ENCODE data around the gene GNG2. TPM values are rescaled to one million over a fixed set of nuclear protein-coding genes. Genes with fewer than 3 reads are reported as not detected.

GNG2 gene
- total and polyA plus RNA-seq, 2 experiments from 2014 or later = 5.0 to 13.7 TPM

DNA sequence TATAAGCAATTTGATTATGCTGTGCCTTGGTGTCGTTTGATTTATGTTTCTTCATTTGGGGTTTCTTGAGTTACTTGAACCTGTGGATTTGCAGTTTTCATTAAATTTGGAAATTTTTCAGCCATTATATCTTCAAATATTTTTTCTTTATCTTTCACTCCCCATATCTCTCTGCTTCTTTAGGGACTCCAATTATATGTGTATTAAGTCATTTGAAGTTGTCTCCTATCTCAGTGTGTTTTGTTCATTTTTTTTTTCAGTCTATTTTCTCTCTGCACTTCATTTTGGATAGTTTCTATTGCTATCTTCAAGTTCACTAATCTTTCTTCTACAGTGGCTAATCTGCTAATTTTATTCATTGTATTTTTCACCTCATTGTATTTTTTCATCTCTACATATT lies 99.5 kb downstream of the GNG2 start:
- Histone ChIP-seq H2AFZ (no peak overlapping the region), H3K9me2 (replicated peaks; ENCODE audit: insufficient read depth) (no peaks in the 10 kb centered on the region), H3K4me3 (no peak overlapping the region), H3K36me3 (replicated peaks; ENCODE audit: insufficient read depth, low read depth) (no peaks in the 10 kb centered on the region), H4K20me1 (ENCODE audit: insufficient read depth, poor library complexity, severe bottlenecking) (no peaks in the 10 kb centered on the region), H3K27ac (no peak overlapping the region), H3K4me1 (ENCODE audit: insufficient read depth) (no peaks in the 10 kb centered on the region), H3K27me3 (no peaks in the 10 kb centered on the region), H3K9me3 (ENCODE audit: low read depth) (no peaks in the 10 kb centered on the region), H3K4me2 (no peak overlapping the region), H3K79me2 (no peaks in the 10 kb centered on the region)
- 88% methylated on average over 1 of the region's 1 CpG for WGBS (ENCODE audit: low lambda C conversion rate, missing lambda C conversion rate)
- DNase-seq (ENCODE audit: low spot score) = no peak
- TF ChIP-seq, protein P1, sequence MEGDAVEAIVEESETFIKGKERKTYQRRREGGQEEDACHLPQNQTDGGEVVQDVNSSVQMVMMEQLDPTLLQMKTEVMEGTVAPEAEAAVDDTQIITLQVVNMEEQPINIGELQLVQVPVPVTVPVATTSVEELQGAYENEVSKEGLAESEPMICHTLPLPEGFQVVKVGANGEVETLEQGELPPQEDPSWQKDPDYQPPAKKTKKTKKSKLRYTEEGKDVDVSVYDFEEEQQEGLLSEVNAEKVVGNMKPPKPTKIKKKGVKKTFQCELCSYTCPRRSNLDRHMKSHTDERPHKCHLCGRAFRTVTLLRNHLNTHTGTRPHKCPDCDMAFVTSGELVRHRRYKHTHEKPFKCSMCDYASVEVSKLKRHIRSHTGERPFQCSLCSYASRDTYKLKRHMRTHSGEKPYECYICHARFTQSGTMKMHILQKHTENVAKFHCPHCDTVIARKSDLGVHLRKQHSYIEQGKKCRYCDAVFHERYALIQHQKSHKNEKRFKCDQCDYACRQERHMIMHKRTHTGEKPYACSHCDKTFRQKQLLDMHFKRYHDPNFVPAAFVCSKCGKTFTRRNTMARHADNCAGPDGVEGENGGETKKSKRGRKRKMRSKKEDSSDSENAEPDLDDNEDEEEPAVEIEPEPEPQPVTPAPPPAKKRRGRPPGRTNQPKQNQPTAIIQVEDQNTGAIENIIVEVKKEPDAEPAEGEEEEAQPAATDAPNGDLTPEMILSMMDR (IDR thresholded peaks at IDR 0.05; ENCODE audit: poor library complexity) = no peak
- TF ChIP-seq EZH2phosphoT487 (IDR thresholded peaks at IDR 0.05; ENCODE audit: low read depth, severe bottlenecking, unreplicated experiment) (no peak), EZH2 (IDR thresholded peaks at IDR 0.05; ENCODE audit: borderline replicate concordance) (no peak)

DNA sequence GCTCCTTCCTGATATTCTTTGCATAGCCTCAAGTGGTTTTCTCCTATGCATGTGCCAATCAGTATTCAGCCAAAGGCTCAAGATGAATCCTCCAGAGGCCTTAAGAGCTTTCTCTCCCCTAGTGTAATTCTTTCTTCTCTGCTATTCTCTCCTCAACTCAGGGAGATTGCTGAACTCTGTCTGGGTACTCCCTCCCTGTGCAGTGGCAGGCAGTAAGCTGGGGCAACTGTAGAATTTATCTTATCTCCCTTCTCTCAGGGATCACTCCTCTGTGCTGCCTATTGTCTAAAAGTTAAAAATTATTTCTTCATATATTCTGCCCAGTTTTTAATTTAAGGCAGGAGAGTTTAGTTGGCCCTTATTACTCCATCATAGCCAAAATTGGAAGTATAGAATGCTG lies 100.5 kb downstream of the GNG2 start:
- Histone ChIP-seq H3K9me3 (ENCODE audit: low read depth) (no peaks in the 10 kb centered on the region), H3K4me1 (ENCODE audit: insufficient read depth) (no peaks in the 10 kb centered on the region), H4K20me1 (ENCODE audit: insufficient read depth, poor library complexity, severe bottlenecking) (no peaks in the 10 kb centered on the region), H3K4me2 (no peak overlapping the region), H2AFZ (no peak overlapping the region), H3K27me3 (no peaks in the 10 kb centered on the region), H3K9me2 (replicated peaks; ENCODE audit: insufficient read depth) (no peaks in the 10 kb centered on the region), H3K27ac (no peak overlapping the region), H3K4me3 (no peak overlapping the region), H3K36me3 (replicated peaks; ENCODE audit: insufficient read depth, low read depth) (no peaks in the 10 kb centered on the region), H3K79me2 (no peaks in the 10 kb centered on the region)
- DNase-seq (ENCODE audit: low spot score) = no peak
- no peak for TF ChIP-seq EZH2phosphoT487 (IDR thresholded peaks at IDR 0.05; ENCODE audit: low read depth, severe bottlenecking, unreplicated experiment)
- TF ChIP-seq, protein P1 (IDR thresholded peaks at IDR 0.05; ENCODE audit: poor library complexity) = no peak
- no peak for TF ChIP-seq EZH2 (IDR thresholded peaks at IDR 0.05; ENCODE audit: borderline replicate concordance)

DNA sequence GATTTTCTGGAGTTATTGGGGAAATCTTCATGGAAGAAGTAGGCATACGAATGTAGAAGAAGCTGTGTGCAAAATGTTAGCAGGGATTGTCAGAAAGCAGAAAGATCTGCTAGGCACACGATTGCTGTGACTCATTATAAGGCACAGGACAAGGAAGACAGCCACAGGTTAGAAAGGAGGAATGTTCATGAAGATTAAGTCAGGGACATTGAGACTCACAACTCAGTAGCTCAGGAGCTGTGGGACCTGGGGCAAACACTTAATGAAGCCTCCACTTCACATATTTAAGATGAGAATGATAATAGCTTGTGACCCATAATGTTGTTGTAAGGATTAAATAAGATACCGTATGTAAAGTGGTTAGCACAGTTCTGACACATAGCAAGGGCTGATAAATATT lies 102.3 kb downstream of the GNG2 start:
- no peak for DNase-seq (ENCODE audit: low spot score)
- H3K27me3 ChIP-seq = no peaks in the 10 kb centered on the region
- H3K9me2 ChIP-seq (replicated peaks; ENCODE audit: insufficient read depth) = no peaks in the 10 kb centered on the region
- H3K4me2 ChIP-seq = peak overlapping the region; percentile 7
- H3K27ac ChIP-seq = no peak overlapping the region
- no peaks in the 10 kb centered on the region for H3K36me3 ChIP-seq (replicated peaks; ENCODE audit: insufficient read depth, low read depth)
- H4K20me1 ChIP-seq (ENCODE audit: insufficient read depth, poor library complexity, severe bottlenecking) = no peaks in the 10 kb centered on the region
- no peaks in the 10 kb centered on the region for H3K9me3 ChIP-seq (ENCODE audit: low read depth)
- no peaks in the 10 kb centered on the region for H3K4me1 ChIP-seq (ENCODE audit: insufficient read depth)
- H3K4me3 ChIP-seq = no peak overlapping the region
- WGBS (ENCODE audit: low lambda C conversion rate, missing lambda C conversion rate) = 40% methylated on average over 3 of the region's 3 CpGs
- H3K79me2 ChIP-seq = no peaks in the 10 kb centered on the region
- no peak overlapping the region for H2AFZ ChIP-seq
- TF ChIP-seq, protein P1 (IDR thresholded peaks at IDR 0.05; ENCODE audit: poor library complexity) = no peak
- TF ChIP-seq EZH2 (IDR thresholded peaks at IDR 0.05; ENCODE audit: borderline replicate concordance) = no peak
- TF ChIP-seq EZH2phosphoT487 (IDR thresholded peaks at IDR 0.05; ENCODE audit: low read depth, severe bottlenecking, unreplicated experiment) = no peak

DNA sequence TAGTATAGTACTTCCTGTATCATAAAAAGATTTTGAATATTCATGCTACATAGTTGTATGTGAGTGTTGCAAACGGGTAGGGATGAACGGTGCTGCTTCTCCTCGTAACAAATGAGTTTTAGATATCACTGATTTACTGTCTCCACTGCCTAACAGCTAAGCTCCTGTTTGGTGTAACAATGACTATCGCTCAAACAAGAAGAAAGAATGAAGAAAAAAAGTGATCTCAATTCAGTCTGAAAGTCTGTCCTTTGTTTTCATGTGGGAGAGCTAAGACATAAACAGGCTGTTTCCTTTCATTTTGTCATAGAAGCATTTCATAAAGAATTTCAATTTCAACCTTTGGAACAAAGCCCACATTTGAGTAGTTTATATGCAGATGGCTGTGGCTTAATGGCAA lies 102.9 kb downstream of the GNG2 start:
- no peaks in the 10 kb centered on the region for H3K36me3 ChIP-seq (replicated peaks; ENCODE audit: insufficient read depth, low read depth)
- no peak for TF ChIP-seq EZH2 (IDR thresholded peaks at IDR 0.05; ENCODE audit: borderline replicate concordance)
- TF ChIP-seq EZH2phosphoT487 (IDR thresholded peaks at IDR 0.05; ENCODE audit: low read depth, severe bottlenecking, unreplicated experiment) = no peak
- TF ChIP-seq, protein P1 (IDR thresholded peaks at IDR 0.05; ENCODE audit: poor library complexity) = no peak
- no peaks in the 10 kb centered on the region for H3K4me1 ChIP-seq (ENCODE audit: insufficient read depth)
- no peaks in the 10 kb centered on the region for H3K79me2 ChIP-seq
- no peaks in the 10 kb centered on the region for H3K9me3 ChIP-seq (ENCODE audit: low read depth)
- H3K4me2 ChIP-seq = peak overlapping the region; percentile 7
- 65% methylated on average over 4 of the region's 4 CpGs for WGBS (ENCODE audit: low lambda C conversion rate, missing lambda C conversion rate)
- H3K27ac ChIP-seq = no peak overlapping the region
- no peaks in the 10 kb centered on the region for H3K27me3 ChIP-seq
- no peak overlapping the region for H3K4me3 ChIP-seq
- H2AFZ ChIP-seq = no peak overlapping the region
- DNase-seq (ENCODE audit: low spot score) = no peak
- H4K20me1 ChIP-seq (ENCODE audit: insufficient read depth, poor library complexity, severe bottlenecking) = no peaks in the 10 kb centered on the region
- H3K9me2 ChIP-seq (replicated peaks; ENCODE audit: insufficient read depth) = no peaks in the 10 kb centered on the region

Measured in hepatocyte (in vitro differentiated cells).